Limb (tissue), 2 donors: ENCODE results near the gene DDOST.
"Not testable (repeated sequence)": the region's sequence is repeated elsewhere in the genome, so short reads cannot be mapped to it uniquely, and the experiment has no call there.

Experiments used
- DNase-seq, 2 donors: peaks; one replicate each; pipeline ENCODE4 v3.0.0-alpha.2; 2016; ENCODE audit errors: extremely low spot score in 2 of 2

The DDOST gene

DNA sequence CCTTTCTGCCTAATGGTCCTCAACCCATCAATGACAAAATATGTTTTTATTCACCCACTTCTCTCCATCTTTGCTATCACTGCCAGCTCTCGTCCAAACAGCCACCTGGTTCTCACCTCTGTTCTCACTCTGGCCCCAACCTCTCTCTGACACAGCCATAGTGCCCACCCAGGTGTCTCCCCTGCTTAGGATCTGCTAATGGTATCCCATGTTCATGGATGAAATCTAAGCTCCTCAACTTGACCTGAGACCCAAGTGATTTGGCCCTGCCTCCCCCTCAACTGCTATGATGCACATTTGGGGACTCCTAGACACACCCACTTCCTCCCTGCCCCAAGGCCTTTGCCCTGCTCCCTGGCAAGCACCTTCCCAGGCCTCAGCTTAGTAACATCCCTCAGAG is 30.7 kb upstream of the DDOST start:
- DNase-seq, result no peak

DNA sequence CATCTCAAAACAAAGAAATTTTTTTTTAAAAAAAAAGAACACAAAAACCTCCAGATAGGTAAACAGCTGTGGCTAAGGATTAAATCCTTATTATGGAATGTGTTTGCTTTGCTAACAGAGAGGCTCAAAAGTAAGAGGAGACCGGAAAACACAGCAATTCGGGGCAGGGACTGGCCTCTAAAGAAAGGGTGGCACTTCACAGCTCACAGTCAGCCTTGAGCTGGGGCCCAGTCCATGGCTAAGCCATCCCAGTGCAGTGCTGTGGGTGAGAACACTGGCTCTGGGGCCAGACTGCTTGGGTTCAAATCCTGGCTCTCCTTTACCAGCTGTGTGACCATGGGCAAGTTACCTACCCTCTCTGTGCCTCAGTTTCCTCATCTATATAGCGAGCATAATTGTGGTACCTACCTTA is 28.5 kb upstream of the DDOST start:
- DNase-seq, result no peak

DNA sequence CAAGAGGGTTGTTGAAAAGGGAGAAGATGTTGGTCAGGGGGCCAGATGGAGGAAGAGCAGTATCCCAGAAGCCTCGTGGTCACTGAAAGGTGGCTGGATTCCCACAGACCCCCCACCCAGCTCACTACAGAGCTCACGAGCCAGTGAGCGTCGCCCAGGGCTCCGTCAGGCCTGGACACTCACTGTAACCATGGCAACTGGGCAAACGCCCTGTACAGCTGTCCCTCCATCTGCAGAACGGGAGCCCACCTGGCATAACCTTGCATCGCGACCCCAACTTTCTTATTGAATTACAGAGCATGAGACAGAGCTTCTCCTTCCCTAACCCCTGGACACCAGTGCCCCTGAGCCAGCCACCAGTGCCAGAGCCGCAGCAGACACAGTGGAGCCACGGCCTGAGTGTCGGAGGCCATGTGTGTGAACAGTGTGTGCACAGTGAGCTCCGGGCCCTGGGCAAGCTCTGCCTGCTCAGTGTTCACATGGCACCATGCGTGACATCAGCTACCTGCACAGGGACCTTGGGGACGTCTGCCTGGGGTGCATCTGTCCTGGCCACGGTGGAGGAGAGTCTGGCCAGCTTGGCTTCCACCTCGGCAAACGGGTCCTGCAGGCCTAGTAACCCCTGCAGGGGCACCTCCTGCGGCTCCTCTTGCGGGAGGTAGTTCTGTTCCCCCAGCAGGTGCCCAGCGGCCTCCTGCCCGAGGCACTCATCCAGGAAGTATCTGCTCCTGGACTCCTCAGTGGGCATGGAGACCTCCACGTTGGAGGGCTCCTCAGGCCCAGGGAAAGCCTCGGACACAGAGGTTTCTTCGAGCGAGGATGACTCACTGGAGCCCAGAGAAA is 25.9 kb upstream of the DDOST start:
- DNase-seq, result no peak

DNA sequence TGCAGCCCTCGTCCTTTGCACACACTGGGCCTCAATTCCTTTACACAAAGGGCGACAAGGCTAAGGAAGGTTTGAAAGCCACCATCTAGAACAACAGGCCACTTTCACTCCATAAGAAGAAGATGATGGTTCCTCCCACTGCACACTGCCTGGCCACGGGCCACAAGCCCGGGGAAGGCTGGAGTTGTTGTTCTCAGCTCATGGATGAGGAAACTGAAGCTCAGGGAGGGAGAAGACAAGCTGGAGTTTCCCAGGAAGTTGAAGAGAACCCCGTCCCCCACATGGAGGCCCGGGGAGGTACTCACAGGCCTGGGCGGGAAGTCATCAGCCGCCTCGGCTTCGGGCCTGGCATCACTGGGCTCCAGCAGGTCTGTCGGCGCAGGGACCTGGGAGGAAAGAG is 24.6 kb upstream of the DDOST start:
- no peak for DNase-seq

DNA sequence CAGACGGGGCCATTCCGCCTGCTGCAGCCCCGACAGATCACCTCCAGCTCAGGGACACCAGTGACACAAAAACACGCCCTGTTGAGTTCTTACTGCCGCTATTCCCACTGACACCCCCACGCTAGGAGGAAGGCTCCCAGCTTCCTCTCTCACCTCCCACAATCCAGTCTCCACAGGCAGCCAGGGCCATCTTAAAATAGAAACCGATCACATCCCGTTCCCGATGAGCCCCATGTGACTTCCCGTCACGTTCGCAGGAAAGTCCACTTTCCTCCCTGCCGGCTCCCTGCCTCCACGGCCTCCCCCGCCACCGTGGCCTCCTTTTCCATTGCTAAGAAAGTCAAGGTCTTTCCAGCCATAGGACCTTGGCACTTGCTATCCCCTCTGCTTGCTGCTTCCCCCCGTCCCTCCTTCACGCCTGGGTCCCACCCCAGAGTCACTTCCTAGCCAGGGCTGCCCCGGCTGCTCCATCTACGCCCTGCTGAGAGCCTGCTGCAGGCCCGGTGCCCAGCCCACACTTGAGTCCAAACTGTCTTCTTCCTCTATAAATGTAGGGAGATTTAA is 24.0 kb upstream of the DDOST start:
- DNase-seq, result no peak

DNA sequence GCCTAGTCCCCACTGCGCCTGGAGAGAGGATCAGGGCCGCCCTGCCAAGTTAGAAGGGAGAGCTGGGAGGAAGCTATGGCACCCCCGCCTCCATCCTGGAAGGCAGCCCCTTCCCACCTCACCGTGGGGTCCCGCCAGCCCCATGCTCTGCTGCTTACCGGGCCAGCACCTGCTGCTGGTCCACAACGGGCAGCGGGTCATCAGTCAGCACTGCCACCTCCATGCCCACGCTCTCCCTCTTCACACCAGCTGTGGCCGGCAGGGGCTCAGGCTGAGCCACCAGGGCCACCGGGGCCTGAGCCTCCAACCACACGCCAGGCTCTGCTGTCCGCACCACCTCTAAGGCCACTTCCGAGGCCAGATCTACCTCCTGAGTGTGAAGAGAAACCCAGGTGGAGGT is 23.5 kb upstream of the DDOST start:
- DNase-seq, result no peak

DNA sequence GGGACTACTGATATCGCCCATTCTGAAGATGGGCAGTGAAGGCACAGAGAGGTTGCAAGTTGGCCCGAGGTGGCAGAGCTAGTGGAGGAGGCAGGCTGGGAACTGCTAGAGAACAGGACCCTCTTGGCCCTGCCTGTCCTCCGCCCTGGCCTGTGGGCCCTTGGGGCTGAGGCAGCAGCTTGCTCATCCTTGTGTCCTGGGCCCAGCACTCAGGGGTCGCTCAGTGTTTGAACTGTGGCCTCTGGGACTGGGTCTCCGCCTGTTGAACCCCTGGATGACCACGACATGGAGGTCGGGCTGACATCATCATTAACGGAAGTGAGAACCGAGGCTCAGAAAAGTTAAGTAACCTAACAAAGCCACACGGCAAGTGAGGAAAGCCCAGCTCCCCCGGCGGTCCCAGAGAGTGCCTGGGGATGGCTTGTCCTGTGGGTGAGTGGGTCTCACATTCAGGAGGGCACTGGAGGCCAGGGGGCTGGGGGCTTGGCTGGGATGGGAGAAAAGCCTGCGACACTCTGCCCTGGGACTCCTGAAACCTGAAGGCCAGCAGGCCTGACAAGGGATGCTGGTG is 23.0 kb upstream of the DDOST start:
- DNase-seq, result no peak

DNA sequence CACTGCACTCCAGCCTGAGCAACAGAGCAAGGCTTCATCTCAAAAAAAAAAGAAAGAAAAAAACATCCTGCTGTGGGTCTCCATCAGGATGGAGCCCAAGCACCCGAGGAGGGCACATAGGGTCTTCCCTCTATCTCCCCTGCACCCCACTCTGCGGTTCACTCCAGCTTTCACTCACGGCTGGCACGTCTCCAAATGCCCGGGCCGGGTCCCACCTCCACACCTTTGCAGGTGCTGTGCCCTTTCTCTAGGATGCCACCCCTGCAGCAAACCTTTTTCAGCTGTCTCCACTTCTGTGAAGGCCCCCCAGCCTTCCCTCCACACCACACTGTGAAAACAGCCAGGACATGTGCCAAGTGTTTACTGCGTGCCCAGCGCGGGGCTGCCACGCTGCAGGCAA is 22.4 kb upstream of the DDOST start:
- no peak for DNase-seq

DNA sequence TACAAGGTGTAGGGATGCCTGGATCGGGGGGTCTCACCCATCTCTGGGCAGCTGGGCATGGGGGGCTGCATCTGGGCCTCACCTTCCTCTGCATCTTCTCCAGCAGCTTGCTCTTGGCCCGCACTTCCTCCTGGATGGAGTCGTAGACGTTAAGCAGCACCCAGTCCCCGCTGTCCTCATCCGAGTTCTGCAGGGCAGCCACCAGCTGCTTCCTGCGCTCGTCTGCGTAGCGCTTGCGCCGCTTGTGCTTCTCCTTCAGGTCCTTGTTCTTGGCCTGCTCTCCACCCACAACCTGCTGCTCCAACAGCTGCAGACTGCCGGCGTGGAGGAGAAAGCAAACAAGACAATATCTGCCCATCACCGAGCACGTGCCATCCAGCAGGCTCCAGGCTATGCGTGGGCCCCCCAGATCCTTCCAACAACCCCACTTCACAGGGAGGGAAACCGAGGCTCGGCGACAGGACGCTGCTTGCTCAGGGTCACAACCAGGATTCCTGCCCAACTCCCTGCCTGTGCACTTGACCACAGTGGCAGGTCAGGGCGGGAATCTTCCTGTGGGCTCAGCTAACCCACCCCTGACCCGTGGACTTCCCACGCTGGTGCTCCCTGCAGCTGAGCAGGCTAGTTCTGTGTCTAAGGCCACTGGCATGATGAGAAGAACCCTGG is 21.5 kb upstream of the DDOST start:
- DNase-seq, result no peak

DNA sequence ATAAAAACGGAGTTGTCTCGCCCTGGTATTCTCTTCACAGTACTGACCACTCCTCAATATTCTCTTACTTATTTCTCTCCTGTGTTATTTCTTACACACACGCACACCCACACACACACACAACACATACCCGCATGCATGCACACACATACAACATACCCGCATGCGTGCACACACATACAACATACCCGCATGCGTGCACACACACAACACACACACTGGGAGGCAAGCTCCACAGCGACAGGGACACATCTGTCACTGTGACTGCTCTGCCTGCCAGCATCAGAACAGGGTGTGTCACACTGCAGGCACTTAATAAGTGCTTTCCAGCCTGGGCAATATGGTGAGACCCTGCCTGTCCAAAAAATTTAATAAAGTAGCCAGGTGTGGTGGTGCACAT is 20.8 kb upstream of the DDOST start:
- no peak for DNase-seq

DNA sequence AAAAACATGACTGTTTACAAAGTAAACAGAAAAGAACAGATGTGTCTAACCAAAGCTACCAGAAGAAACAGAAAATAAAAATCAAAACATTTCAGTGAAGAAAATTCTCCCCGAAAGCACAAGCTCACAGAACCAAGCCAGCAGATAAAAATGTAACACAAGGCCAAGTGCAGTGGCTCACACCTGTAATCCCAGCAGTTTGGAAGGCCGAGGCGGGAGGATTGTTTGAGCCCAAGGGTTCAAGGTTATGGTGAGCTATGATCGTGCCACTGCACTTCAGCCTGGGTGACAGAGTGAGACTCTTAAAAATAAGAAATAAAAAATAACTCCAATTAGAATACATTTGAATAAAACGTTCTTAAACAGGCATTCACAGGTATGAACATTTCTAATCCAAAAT is 19.1 kb upstream of the DDOST start:
- no peak for DNase-seq

DNA sequence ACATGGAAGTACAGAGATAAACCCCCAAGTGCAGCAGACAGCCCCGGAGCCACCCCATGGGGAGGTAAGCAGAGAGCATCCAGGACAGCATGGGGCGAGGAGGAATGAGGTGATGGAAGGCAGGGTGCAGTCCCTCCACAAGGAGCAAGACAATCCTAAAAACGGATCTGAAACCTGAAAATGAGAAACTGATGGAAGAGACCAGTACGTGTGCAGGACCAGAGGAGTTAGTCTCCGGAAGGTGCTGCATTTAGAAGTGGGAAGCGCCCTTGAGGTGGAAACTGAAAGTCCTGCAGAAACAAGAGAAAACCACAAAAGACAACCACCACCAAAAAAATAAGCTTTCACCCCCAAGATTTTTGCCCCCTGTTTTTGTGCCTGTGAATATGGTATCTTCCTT is 17.4 kb upstream of the DDOST start:
- no peak for DNase-seq

DNA sequence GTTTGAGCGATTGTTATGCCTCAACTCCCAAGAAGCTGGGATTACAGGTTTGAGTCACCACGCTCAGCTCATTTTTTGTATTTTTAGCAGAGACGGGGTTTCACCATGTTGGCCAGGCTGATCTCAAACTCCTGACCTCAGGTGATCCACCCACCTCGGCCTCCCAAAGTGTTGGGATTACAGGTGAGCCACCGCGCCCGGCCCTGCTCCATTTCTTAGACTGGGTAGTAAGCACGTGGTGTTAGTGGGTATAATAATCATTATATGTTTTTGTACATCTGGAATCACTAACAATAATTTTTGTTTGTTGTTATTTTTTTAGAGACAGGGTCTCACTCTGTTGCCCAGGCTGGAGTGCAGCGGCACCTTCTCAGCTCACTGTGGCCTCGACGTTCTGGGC is 12.5 kb upstream of the DDOST start:
- DNase-seq, result not testable (repeated sequence)

DNA sequence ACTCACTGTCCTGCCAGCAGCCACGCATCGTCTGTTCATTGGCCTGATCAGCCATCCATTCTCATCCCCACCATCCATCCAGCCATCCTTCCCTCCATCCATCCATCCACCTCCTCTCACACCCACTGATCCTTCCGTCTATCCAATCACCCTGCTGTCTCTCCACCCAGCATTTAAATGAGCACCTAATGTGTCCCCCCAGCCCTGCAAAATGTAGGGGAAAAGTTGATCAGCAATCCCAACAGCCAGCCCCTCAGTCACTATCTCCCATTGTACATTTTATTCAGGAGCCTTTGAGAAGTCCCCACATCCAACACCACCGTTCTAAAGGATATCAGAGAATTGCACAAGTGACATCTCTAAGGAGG is 11.1 kb upstream of the DDOST start:
- no peak for DNase-seq

DNA sequence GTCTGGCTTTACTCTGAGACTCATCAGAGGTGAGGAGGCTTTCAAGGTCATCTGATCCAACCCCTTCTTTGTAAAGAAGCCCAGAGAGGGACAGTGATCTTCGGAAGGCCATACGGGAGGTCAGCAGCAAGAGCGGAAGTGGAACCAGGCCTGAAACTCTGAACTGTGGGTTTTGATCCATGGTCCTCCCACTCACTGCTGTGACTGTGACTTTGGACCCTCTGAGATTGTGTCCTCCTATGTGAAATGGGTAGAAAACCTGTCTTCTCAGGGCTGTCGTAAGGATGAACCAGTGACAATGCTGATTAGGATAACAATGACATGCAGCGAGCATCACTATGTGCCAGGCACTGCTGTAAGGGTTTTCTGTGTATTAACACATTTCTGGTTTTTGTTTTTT is 9.8 kb upstream of the DDOST start:
- no peak for DNase-seq

DNA sequence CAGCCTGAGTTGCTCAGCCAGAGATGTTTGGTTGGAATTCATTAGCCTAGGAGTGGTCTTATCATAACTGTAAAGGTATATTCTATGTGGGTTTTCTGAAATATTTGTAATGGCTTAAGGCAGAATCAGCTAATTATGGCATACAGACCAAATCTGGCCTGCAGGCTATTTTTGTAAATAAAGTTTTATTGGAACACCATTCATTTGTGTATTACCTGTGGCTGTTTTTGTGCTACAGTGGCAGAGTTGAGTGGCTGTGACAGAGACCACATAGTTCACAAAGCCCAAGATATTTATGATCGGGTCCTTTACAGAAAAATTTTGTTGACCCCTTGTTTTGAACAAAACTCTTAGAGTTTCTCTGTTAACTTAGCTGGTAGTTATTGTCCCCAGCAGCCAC is 7.4 kb upstream of the DDOST start:
- no peak for DNase-seq

DNA sequence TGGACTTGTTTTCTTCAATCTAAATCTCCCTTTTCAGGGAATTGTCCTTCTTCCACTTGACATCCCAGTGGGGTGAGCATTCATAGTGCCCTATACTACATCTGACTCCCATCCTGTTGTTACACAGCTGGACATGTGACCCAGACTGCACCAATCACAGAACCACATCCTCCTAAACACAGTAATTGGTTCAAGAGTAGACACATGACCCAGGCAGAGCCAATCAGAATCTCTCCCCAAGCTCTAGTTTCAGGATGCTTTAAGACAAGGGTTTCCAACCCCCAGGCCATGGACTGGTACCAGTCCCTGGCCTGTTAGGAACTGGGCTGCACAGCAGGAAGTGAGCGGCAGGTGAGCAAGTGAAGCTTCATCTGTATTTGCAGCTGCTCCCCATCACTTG is 5.6 kb upstream of the DDOST start:
- DNase-seq, result no peak

DNA sequence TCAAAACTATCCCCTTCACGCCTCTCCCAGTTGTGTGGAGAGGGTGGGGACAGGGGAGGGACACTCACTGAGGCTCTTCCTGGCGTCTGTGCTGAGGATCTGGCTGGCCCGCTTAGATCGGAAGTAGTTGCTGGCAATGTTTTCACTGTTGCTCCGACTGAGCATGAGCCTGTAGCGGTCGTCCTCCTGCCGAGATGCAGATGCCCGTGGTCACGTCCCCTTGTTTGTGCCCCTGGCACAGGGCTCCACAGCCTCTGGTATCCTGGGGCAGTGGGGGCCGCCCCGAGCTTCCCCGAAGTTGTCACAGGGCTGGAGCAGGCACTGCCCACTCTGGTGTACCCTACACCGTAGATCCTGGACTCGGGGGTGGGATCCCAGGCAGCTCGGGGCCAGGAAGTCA is 5.0 kb upstream of the DDOST start:
- DNase-seq, result no peak

DNA sequence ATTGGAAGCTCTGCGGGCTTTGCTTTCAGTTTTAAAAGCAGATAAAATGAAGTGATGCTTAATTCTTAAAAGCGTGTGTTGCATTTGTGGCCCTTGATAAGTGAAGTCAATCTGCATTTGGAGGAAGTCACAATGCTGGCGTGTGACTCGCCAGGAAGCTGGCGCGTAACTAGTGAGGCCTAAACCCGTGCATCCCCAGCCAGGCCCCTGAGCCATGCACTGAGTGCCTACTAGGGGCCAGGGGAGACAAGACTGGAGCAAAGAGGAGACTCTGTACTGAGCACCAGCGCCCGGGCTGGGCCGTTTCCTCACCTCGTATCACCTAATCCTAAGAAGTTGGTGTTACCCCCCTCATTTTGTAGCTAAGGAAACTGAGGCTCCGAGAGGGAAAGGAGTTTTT is 4.6 kb upstream of the DDOST start:
- no peak for DNase-seq

DNA sequence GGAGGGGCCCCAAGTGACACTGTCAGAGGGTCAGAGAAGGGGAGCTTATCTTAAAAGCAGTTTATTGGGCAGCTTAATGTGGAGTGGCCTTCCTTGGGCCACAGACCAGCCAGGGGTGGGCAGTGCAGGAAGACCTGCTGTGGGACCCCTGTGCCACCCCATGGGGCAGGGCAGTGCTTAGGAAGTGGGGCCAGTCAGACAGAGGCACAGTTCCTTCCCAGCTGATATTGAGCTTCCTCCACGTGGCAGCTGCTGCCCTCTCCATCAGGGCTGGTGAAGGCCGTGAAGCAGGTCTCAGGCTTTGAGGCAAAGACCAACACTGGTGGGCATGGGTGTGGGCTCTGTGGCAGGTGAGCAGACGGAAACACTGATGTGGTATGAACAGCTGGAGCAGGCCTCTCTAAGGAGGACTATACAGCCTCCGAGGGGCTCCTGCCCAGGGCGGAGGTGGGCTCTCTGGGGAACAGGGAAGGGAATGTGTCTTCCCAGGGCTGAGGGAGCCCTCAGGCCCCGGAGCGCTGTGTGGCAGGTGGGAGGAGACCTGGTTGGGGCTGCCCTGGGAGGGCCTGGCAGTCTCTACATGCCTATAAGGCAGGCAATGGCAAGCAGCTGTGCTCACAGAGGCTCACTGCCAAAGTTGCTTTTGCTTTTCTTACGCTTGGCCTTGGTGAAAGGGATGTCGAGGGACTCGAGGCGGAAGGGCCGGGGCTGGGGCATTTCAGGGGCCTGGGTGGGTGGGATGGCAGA is 3.0 kb upstream of the DDOST start:
- no peak for DNase-seq

DNA sequence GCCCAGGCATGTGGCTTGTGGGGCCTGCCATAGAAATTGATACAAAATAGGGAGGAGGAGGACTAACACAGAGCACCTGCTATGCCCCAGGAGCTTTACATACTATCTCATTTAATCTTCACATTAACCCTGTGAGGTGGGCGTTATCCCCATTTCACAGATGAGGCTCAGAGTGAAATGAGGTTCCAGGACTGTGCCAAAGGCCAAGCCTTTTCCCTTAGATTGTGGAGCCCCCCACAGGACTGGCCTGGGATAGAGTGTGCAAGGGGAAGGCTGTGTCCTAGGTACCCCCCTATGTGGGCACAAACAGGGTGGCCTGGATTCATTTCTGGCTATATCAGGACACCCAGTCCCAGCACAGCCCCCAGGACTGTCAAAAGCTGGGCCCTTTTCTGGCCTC is 2.2 kb upstream of the DDOST start:
- DNase-seq, result no peak

DNA sequence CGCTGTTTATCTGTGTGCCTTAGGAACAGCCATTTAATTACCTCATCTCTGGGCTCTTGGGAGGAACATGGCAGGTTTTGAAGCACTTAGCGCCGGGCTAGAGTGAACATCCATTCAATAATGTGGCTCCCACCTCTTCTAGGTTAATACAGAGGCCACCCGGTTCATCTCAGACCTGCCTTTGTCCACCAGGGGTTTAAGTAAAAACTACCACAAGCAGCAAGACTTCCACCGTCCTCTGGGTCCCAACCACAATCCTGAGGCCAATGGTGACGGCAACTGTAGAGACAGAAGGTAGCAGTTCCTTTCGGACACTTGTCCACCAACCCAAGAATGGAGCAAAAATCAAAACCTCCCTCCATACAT is 924 bp upstream of the DDOST start:
- DNase-seq, result no peak
